Panc1 (cell line): Measurements from ENCODE around the gene GALNTL6.

Experiments
- POLR2AphosphoS5 ChIP-seq: IDR thresholded peaks from 2 replicates; pipeline ENCODE4 v1.6.1; 2012; ENCODE audit warnings: mild to moderate bottlenecking, low read depth, low read length, moderate library complexity
- TCF7L2 ChIP-seq: IDR thresholded peaks from 2 replicates; pipeline ENCODE4 v1.6.1; 2011; ENCODE audit warnings: mild to moderate bottlenecking, low read depth, low read length, inconsistent platforms
- TF ChIP-seq, protein P1 (sequence below): fragments of 450-650 bp; IDR thresholded peaks from 2 replicates; pipeline ENCODE4 v1.5.1; 2017; ENCODE audit warnings: mild to moderate bottlenecking
- TF ChIP-seq, protein P2 (sequence below), 2 experiments: IDR thresholded peaks; 2 replicates each; pipeline ENCODE4 v1.6.1; 2011 to 2012; ENCODE audit warnings: low read depth in 2 of 2, control low read depth in 1 of 2, low read length in 1 of 2, mild to moderate bottlenecking in 1 of 2, moderate library complexity in 1 of 2; ENCODE audit not compliant: insufficient read depth in 1 of 2

DNA sequence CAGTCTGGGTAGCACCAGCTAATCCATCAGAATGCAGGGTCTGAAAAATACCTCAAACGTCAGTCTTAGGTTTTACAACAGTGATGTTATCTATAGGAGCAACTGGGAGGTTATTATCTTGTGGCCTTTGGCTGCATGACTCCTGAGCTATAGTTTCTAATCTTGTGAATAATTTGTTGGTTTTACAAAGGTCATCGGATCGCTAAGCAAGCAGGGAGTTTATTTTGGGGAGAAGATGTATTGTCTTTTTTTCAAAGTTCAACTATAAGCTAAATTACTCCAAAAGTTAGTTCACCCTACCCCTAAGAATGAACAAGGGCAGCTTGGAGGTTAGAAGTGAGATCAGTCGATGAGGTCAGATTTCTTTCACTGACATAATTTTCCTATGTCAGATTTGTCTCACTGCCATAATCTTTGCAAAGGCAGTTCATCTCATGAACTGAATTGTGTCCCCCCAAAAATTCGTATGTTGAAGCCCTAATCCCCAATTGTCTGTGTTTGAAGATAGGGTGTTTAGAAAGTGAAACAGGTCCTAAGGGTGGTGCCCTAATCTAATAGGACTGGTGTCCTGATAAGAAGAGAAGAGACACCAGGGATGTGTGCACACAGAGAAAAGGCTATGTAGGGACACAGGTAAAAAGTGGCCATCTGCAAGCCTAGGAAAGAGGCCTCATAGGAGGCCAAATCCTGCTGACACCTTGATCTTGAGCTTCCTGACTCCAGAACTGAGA, 1179.6 kb downstream of the GALNTL6 start:
- TF ChIP-seq, protein P1, sequence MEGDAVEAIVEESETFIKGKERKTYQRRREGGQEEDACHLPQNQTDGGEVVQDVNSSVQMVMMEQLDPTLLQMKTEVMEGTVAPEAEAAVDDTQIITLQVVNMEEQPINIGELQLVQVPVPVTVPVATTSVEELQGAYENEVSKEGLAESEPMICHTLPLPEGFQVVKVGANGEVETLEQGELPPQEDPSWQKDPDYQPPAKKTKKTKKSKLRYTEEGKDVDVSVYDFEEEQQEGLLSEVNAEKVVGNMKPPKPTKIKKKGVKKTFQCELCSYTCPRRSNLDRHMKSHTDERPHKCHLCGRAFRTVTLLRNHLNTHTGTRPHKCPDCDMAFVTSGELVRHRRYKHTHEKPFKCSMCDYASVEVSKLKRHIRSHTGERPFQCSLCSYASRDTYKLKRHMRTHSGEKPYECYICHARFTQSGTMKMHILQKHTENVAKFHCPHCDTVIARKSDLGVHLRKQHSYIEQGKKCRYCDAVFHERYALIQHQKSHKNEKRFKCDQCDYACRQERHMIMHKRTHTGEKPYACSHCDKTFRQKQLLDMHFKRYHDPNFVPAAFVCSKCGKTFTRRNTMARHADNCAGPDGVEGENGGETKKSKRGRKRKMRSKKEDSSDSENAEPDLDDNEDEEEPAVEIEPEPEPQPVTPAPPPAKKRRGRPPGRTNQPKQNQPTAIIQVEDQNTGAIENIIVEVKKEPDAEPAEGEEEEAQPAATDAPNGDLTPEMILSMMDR = no peak
- TF ChIP-seq, protein P2, sequence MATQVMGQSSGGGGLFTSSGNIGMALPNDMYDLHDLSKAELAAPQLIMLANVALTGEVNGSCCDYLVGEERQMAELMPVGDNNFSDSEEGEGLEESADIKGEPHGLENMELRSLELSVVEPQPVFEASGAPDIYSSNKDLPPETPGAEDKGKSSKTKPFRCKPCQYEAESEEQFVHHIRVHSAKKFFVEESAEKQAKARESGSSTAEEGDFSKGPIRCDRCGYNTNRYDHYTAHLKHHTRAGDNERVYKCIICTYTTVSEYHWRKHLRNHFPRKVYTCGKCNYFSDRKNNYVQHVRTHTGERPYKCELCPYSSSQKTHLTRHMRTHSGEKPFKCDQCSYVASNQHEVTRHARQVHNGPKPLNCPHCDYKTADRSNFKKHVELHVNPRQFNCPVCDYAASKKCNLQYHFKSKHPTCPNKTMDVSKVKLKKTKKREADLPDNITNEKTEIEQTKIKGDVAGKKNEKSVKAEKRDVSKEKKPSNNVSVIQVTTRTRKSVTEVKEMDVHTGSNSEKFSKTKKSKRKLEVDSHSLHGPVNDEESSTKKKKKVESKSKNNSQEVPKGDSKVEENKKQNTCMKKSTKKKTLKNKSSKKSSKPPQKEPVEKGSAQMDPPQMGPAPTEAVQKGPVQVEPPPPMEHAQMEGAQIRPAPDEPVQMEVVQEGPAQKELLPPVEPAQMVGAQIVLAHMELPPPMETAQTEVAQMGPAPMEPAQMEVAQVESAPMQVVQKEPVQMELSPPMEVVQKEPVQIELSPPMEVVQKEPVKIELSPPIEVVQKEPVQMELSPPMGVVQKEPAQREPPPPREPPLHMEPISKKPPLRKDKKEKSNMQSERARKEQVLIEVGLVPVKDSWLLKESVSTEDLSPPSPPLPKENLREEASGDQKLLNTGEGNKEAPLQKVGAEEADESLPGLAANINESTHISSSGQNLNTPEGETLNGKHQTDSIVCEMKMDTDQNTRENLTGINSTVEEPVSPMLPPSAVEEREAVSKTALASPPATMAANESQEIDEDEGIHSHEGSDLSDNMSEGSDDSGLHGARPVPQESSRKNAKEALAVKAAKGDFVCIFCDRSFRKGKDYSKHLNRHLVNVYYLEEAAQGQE (IDR thresholded peaks at IDR 0.05; ENCODE audit: insufficient read depth in 1 of 2, low read depth in 2 of 2, low read length in 1 of 2) = no peak
- no peak for TF ChIP-seq POLR2AphosphoS5
- TF ChIP-seq TCF7L2 = no peak
